Hepatocyte (in vitro differentiated cells): ENCODE data around the gene NFKBIZ.

Experiments
- EZH2 ChIP-seq: fragments of 200-600 bp; sonication (generic); IDR thresholded peaks from 2 replicates; pipeline ENCODE4 v1.6.1; 2016; ENCODE audit warnings: antibody characterized with exemption, mild to moderate bottlenecking, borderline replicate concordance
- TF ChIP-seq, protein P1 (sequence below): fragments of 200-600 bp; sonication (generic); IDR thresholded peaks from 2 replicates; pipeline ENCODE4 v1.5.1; 2016; ENCODE audit warnings: antibody characterized with exemption, mild to moderate bottlenecking; ENCODE audit not compliant: poor library complexity

DNA sequence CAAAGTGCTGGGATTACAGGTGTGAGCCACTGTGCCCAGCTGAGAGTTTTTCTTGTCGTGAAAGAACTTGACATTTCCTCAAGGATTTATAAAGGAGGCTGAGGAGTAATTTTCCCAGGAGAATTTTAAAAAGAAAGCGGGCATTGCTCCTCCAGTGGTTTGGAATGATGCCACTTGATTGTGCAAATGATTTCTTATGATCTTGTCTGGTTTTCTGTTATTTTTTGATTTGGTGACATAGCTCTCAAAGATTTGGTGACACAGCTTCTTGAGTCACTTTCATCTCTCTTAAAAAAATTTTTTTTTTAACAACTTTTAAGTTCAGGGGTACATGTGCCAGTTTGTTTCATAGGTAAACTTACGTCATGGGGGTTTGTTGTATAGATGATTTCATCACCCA lies 24.6 kb upstream of the NFKBIZ start:
- TF ChIP-seq, protein P1, sequence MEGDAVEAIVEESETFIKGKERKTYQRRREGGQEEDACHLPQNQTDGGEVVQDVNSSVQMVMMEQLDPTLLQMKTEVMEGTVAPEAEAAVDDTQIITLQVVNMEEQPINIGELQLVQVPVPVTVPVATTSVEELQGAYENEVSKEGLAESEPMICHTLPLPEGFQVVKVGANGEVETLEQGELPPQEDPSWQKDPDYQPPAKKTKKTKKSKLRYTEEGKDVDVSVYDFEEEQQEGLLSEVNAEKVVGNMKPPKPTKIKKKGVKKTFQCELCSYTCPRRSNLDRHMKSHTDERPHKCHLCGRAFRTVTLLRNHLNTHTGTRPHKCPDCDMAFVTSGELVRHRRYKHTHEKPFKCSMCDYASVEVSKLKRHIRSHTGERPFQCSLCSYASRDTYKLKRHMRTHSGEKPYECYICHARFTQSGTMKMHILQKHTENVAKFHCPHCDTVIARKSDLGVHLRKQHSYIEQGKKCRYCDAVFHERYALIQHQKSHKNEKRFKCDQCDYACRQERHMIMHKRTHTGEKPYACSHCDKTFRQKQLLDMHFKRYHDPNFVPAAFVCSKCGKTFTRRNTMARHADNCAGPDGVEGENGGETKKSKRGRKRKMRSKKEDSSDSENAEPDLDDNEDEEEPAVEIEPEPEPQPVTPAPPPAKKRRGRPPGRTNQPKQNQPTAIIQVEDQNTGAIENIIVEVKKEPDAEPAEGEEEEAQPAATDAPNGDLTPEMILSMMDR: no peak
- TF ChIP-seq EZH2: no peak
